Mesendoderm (in vitro differentiated cells): Measurements from ENCODE around the gene UQCRHL.
"Not testable (repeated sequence)": the region's sequence is repeated elsewhere in the genome, so short reads cannot be mapped to it uniquely, and the experiment has no call there.

Source experiments
- DNase-seq: peaks from one replicate; pipeline ENCODE4 v3.0.0; 2013
- H2AK5ac ChIP-seq: 2 replicates; pipeline ENCODE4 v1.6.1; 2013; ENCODE audit warnings: low read length, inconsistent platforms
- H2BK120ac ChIP-seq: 2 replicates; pipeline ENCODE4 v1.6.1; 2013; ENCODE audit warnings: low read depth, mild to moderate bottlenecking, low read length, moderate library complexity, mixed read lengths
- H2BK15ac ChIP-seq: replicated peaks from 2 replicates; pipeline ENCODE4 v1.6.1; 2013; ENCODE audit warnings: low read depth, mild to moderate bottlenecking, moderate library complexity
- H2BK5ac ChIP-seq: 2 replicates; pipeline ENCODE4 v1.6.1; 2013; ENCODE audit warnings: low read length, inconsistent platforms
- H3K18ac ChIP-seq: 2 replicates; pipeline ENCODE4 v1.6.1; 2013; ENCODE audit warnings: mild to moderate bottlenecking, low read length, mixed read lengths
- H3K23ac ChIP-seq: one replicate; pipeline ENCODE4 v1.6.1; 2013; ENCODE audit warnings: low read length
- H3K27ac ChIP-seq: 2 replicates; pipeline ENCODE4 v1.5.1; 2013; ENCODE audit warnings: low read depth, mild to moderate bottlenecking, inconsistent platforms, low read length, moderate library complexity
- H3K27me3 ChIP-seq: 2 replicates; pipeline ENCODE4 v1.6.1; 2013; ENCODE audit warnings: low read length, control low read depth, mild to moderate bottlenecking, inconsistent platforms; ENCODE audit not compliant: insufficient read depth, poor library complexity
- H3K36me3 ChIP-seq: 2 replicates; pipeline ENCODE4 v1.6.1; 2013; ENCODE audit warnings: low read length, inconsistent platforms; ENCODE audit not compliant: control insufficient read depth, insufficient read depth
- H3K4ac ChIP-seq: one replicate; pipeline ENCODE4 v1.6.1; 2013; ENCODE audit warnings: low read depth, mild to moderate bottlenecking, low read length, moderate library complexity
- H3K4me1 ChIP-seq: 2 replicates; pipeline ENCODE4 v1.6.1; 2013; ENCODE audit warnings: low read depth, low read length, inconsistent platforms; ENCODE audit not compliant: control insufficient read depth
- H3K4me2 ChIP-seq: 2 replicates; pipeline ENCODE4 v1.6.1; 2013; ENCODE audit warnings: low read length
- H3K4me3 ChIP-seq: 2 replicates; pipeline ENCODE4 v1.5.1; 2013; ENCODE audit warnings: mild to moderate bottlenecking, low read length
- H3K56ac ChIP-seq: one replicate; pipeline ENCODE4 v1.6.1; 2013; ENCODE audit warnings: low read length
- H3K79me1 ChIP-seq: 2 replicates; pipeline ENCODE4 v1.6.1; 2013; ENCODE audit warnings: low read length, inconsistent platforms
- H3K79me2 ChIP-seq: 2 replicates; pipeline ENCODE4 v1.6.1; 2013; ENCODE audit warnings: mild to moderate bottlenecking, low read length; ENCODE audit not compliant: control insufficient read depth, insufficient read depth
- H3K9ac ChIP-seq: 2 replicates; pipeline ENCODE4 v1.6.1; 2013; ENCODE audit warnings: low read length, inconsistent platforms
- H4K5ac ChIP-seq: one replicate; pipeline ENCODE4 v1.6.1; 2013; ENCODE audit warnings: low read length
- H4K8ac ChIP-seq: one replicate; pipeline ENCODE4 v1.6.1; 2013; ENCODE audit warnings: low read depth, mild to moderate bottlenecking, control low read depth, low read length, moderate library complexity
- WGBS: extraction: QIAGEN DNeasy Blood & Tissue Kit; methylation state at CpG from one replicate; pipeline ENCODE4 v1.1.7; 2013; ENCODE audit warnings: low lambda C conversion rate, missing lambda C conversion rate; ENCODE audit not compliant: insufficient coverage; ENCODE audit errors: extremely low coverage; 5-methylcytosine and 5-hydroxymethylcytosine counted together

Gene UQCRHL

GRCh38 chr1:15836772-15837669 is 29.6 kb upstream of the UQCRHL start:
- Histone ChIP-seq H3K79me1 (no peaks in the 10 kb centered on the region), H3K27me3 (no peaks in the 10 kb centered on the region), H3K4ac (no peak overlapping the region), H3K9ac (no peak overlapping the region), H3K4me2 (no peak overlapping the region), H3K56ac (peak overlapping the region; percentile 54), H2BK15ac (no peak overlapping the region), H3K18ac (no peak overlapping the region), H3K4me3 (no peak overlapping the region), H3K27ac (no peak overlapping the region), H3K79me2 (no peaks in the 10 kb centered on the region), H3K23ac (no peak overlapping the region), H4K5ac (no peak overlapping the region), H2BK120ac (no peak overlapping the region), H2BK5ac (no peak overlapping the region), H3K4me1 (no peaks in the 10 kb centered on the region), H2AK5ac (no peak overlapping the region), H3K36me3 (no peaks in the 10 kb centered on the region), H4K8ac (no peak overlapping the region)
- DNase-seq = no peak
- WGBS = no CpG with 5 or more reads among the region's 62 CpGs

GRCh38 chr1:15836511-15836771 is 29.0 kb upstream of the UQCRHL start:
- Histone ChIP-seq H3K56ac (peak overlapping the region; percentile 93), H3K9ac (peak overlapping the region; percentile 91), H3K4ac (peak overlapping the region; percentile 93)
- H3K23ac ChIP-seq, H2BK5ac ChIP-seq, H3K27me3 ChIP-seq, H3K18ac ChIP-seq, H3K79me1 ChIP-seq, H3K36me3 ChIP-seq, DNase-seq, H3K4me2 ChIP-seq, H4K5ac ChIP-seq, H3K27ac ChIP-seq, H3K4me1 ChIP-seq, H4K8ac ChIP-seq, H3K4me3 ChIP-seq, H2BK15ac ChIP-seq, H3K79me2 ChIP-seq, H2AK5ac ChIP-seq, H2BK120ac ChIP-seq: not testable (repeated sequence)
- no CpG with 5 or more reads among the region's 14 CpGs for WGBS

GRCh38 chr1:15835741-15836510 is 28.5 kb upstream of the UQCRHL start:
- Histone ChIP-seq H2BK5ac (peak overlapping the region; percentile 92), H3K9ac (peak overlapping the region; percentile 96), H3K36me3 (no peaks in the 10 kb centered on the region), H4K5ac (peak overlapping the region; percentile 47), H3K4me1 (no peaks in the 10 kb centered on the region), H3K18ac (peak overlapping the region; percentile 99), H2BK120ac (no peak overlapping the region), H4K8ac (no peak overlapping the region), H3K27ac (peak overlapping the region; percentile 100), H3K79me1 (no peaks in the 10 kb centered on the region), H3K23ac (peak overlapping the region; percentile 94), H3K56ac (peak overlapping the region; percentile 98), H3K79me2 (no peaks in the 10 kb centered on the region), H3K4me2 (peak overlapping the region; percentile 94), H3K4me3 (peak overlapping the region; percentile 74), H2AK5ac (no peak overlapping the region), H3K4ac (peak overlapping the region; percentile 100), H2BK15ac (no peak overlapping the region), H3K27me3 (no peaks in the 10 kb centered on the region)
- DNase-seq = peak; percentile 99
- WGBS = no CpG with 5 or more reads among the region's 66 CpGs

GRCh38 chr1:15835205-15835740 is 27.8 kb upstream of the UQCRHL start:
- no CpG with 5 or more reads among the region's 37 CpGs for WGBS

GRCh38 chr1:15834406-15835204 is 27.2 kb upstream of the UQCRHL start:
- H3K56ac ChIP-seq = peak overlapping the region; percentile 98
- H4K5ac ChIP-seq = peak overlapping the region; percentile 77
- no peak overlapping the region for H3K23ac ChIP-seq
- peak; percentile 95 for DNase-seq
- peak overlapping the region; percentile 78 for H4K8ac ChIP-seq
- H2BK5ac ChIP-seq = peak overlapping the region; percentile 60
- peak overlapping the region; percentile 96 for H2BK120ac ChIP-seq
- peak overlapping the region; percentile 43 for H2AK5ac ChIP-seq
- no peaks in the 10 kb centered on the region for H3K79me1 ChIP-seq
- peak overlapping the region; percentile 100 for H3K4ac ChIP-seq
- no peak overlapping the region for H2BK15ac ChIP-seq
- H3K18ac ChIP-seq = peak overlapping the region; percentile 99
- peak overlapping the region; percentile 94 for H3K4me2 ChIP-seq
- peak overlapping the region; percentile 96 for H3K9ac ChIP-seq
- H3K4me1 ChIP-seq = no peaks in the 10 kb centered on the region
- peak overlapping the region; percentile 90 for H3K4me3 ChIP-seq
- no CpG with 5 or more reads among the region's 77 CpGs for WGBS
- H3K27me3 ChIP-seq = no peaks in the 10 kb centered on the region
- H3K79me2 ChIP-seq = no peaks in the 10 kb centered on the region
- H3K36me3 ChIP-seq = no peaks in the 10 kb centered on the region
- peak overlapping the region; percentile 100 for H3K27ac ChIP-seq

More at GRCh38 chr1:15835205-15835740, 27.8 kb upstream of the UQCRHL start:
- Histone ChIP-seq H3K4me1 (no peaks in the 10 kb centered on the region), H2AK5ac (peak overlapping the region; percentile 59), H3K4ac (peak overlapping the region; percentile 100), H3K4me3 (peak overlapping the region; percentile 74), H3K23ac (peak overlapping the region; percentile 94), H3K79me2 (no peaks in the 10 kb centered on the region), H2BK120ac (peak overlapping the region; percentile 96), H3K18ac (peak overlapping the region; percentile 99), H2BK5ac (peak overlapping the region; percentile 92), H3K56ac (peak overlapping the region; percentile 98), H3K27ac (peak overlapping the region; percentile 100), H4K8ac (peak overlapping the region; percentile 78), H3K27me3 (no peaks in the 10 kb centered on the region), H3K4me2 (peak overlapping the region; percentile 94), H3K36me3 (no peaks in the 10 kb centered on the region), H2BK15ac (no peak overlapping the region), H3K9ac (peak overlapping the region; percentile 96), H4K5ac (peak overlapping the region; percentile 12), H3K79me1 (no peaks in the 10 kb centered on the region)
- DNase-seq = no peak
